OCI-LY1 (cell line): Measurements from ENCODE around the gene BHLHE40.

Experiments
- EZH2 ChIP-seq: fragments of 200-600 bp; sonication (generic), shearing (Covaris generic); IDR thresholded peaks from 2 replicates; pipeline ENCODE4 v1.8.0; 2017; ENCODE audit warnings: borderline replicate concordance, mixed run types, mild to moderate bottlenecking, antibody characterized with exemption, low read length, moderate library complexity, mixed read lengths
- TF ChIP-seq, protein P1 (sequence below): fragments of 200-600 bp; sonication (generic), shearing (Covaris generic); IDR thresholded peaks from 2 replicates; pipeline ENCODE4 v1.5.1; 2017; ENCODE audit warnings: mild to moderate bottlenecking, antibody characterized with exemption, low read length, moderate library complexity, mixed read lengths

GRCh38 chr3:4996771-4997291, 17.6 kb downstream of the BHLHE40 start:
- TF ChIP-seq, protein P1, sequence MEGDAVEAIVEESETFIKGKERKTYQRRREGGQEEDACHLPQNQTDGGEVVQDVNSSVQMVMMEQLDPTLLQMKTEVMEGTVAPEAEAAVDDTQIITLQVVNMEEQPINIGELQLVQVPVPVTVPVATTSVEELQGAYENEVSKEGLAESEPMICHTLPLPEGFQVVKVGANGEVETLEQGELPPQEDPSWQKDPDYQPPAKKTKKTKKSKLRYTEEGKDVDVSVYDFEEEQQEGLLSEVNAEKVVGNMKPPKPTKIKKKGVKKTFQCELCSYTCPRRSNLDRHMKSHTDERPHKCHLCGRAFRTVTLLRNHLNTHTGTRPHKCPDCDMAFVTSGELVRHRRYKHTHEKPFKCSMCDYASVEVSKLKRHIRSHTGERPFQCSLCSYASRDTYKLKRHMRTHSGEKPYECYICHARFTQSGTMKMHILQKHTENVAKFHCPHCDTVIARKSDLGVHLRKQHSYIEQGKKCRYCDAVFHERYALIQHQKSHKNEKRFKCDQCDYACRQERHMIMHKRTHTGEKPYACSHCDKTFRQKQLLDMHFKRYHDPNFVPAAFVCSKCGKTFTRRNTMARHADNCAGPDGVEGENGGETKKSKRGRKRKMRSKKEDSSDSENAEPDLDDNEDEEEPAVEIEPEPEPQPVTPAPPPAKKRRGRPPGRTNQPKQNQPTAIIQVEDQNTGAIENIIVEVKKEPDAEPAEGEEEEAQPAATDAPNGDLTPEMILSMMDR = no peak
- TF ChIP-seq EZH2 = no peak
